Neutrophil (primary cell): ENCODE data around the gene ASCL2.

Experiments
- H3K27ac ChIP-seq: fragments of 200-600 bp; sonication (generic); 2 replicates; pipeline ENCODE4 v1.5.1; 2016; ENCODE audit warnings: mild to moderate bottlenecking, moderate library complexity
- H3K27me3 ChIP-seq: fragments of 200-600 bp; sonication (generic); 2 replicates; pipeline ENCODE4 v1.6.0; 2016; ENCODE audit warnings: mild to moderate bottlenecking
- H3K36me3 ChIP-seq: fragments of 200-600 bp; sonication (generic); 2 replicates; pipeline ENCODE4 v1.5.1; 2017
- H3K4me1 ChIP-seq, 2 experiments: fragments of 200-600 bp in 1 of 2; sonication (generic) in 1 of 2; 1 replicate in 1 of 2; 2 replicates in 1 of 2; pipeline versions ENCODE4 v1.5.1 to v1.6.1; 2013 to 2016; ENCODE audit warnings: low read depth in 1 of 2, low read length in 1 of 2, mild to moderate bottlenecking in 1 of 2, moderate library complexity in 1 of 2; ENCODE audit not compliant: control insufficient read depth in 1 of 2, insufficient read depth in 1 of 2
- H3K4me3 ChIP-seq, 2 experiments: fragments of 200-600 bp in 1 of 2; sonication (generic) in 1 of 2; 1 replicate in 1 of 2; 2 replicates in 1 of 2; pipeline ENCODE4 v1.5.1; 2013 to 2016; ENCODE audit warnings: low read depth in 1 of 2, low read length in 1 of 2, mild to moderate bottlenecking in 1 of 2, moderate library complexity in 1 of 2
- H3K9me3 ChIP-seq: fragments of 200-600 bp; sonication (generic); 2 replicates; pipeline ENCODE4 v1.5.1; 2016
- CTCF ChIP-seq: fragments of 200-600 bp; sonication (generic); IDR thresholded peaks from 2 replicates; pipeline ENCODE4 v1.5.1; 2016; ENCODE audit warnings: antibody characterized with exemption

The ASCL2 gene

GRCh38 chr11:2271077-2271326 lies 614 bp upstream of the ASCL2 start:
- peak overlapping the region; percentile 96 for H3K27ac ChIP-seq
- H3K27me3 ChIP-seq, result peaks cover 56% of the 10 kb centered on the region
- peaks cover 17 to 34% of the 10 kb centered on the region in 2 experiments for H3K4me1 ChIP-seq
- H3K36me3 ChIP-seq, result no peaks in the 10 kb centered on the region
- H3K9me3 ChIP-seq, result no peaks in the 10 kb centered on the region
- peak overlapping the region; percentile 75 to 80 for H3K4me3 ChIP-seq
- TF ChIP-seq CTCF, result no peak

- Histone ChIP-seq H3K27me3 (peaks cover 57% of the 10 kb centered on the region), H3K27ac (peak overlapping the region; percentile 96), H3K4me3 (peak overlapping the region; percentile 75 to 80), H3K36me3 (no peaks in the 10 kb centered on the region), H3K9me3 (no peaks in the 10 kb centered on the region), H3K4me1 (peaks cover 26 to 43% of the 10 kb centered on the region in 2 experiments)
- TF ChIP-seq CTCF, result peak; percentile 64
These were observed 627 bp downstream of the ASCL2 start for GRCh38 chr11:2269601-2270321.

- H3K4me3 ChIP-seq, result peak overlapping the region; percentile 75 to 80
- H3K4me1 ChIP-seq, result peaks cover 26 to 43% of the 10 kb centered on the region in 2 experiments
- peaks cover 52% of the 10 kb centered on the region for H3K27me3 ChIP-seq
- H3K27ac ChIP-seq, result peak overlapping the region; percentile 96
- TF ChIP-seq CTCF, result peak; percentile 17
- no peaks in the 10 kb centered on the region for H3K36me3 ChIP-seq
- H3K9me3 ChIP-seq, result no peaks in the 10 kb centered on the region
These were observed 1.4 kb downstream of the ASCL2 start for GRCh38 chr11:2268729-2269600.

- H3K4me3 ChIP-seq, result peak overlapping the region; percentile 75 to 80
- H3K9me3 ChIP-seq, result no peaks in the 10 kb centered on the region
- peaks cover 43% of the 10 kb centered on the region for H3K27me3 ChIP-seq
- H3K27ac ChIP-seq, result peak overlapping the region; percentile 96
- peaks cover 26 to 43% of the 10 kb centered on the region in 2 experiments for H3K4me1 ChIP-seq
- no peak for TF ChIP-seq CTCF
- no peaks in the 10 kb centered on the region for H3K36me3 ChIP-seq
These were observed 2.3 kb downstream of the ASCL2 start for GRCh38 chr11:2267851-2268728.

GRCh38 chr11:2267306-2267850 lies 3.0 kb downstream of the ASCL2 start:
- no peak overlapping the region for H3K27ac ChIP-seq
- H3K9me3 ChIP-seq, result no peaks in the 10 kb centered on the region
- H3K36me3 ChIP-seq, result no peaks in the 10 kb centered on the region
- H3K4me1 ChIP-seq, result peaks cover 26 to 43% of the 10 kb centered on the region in 2 experiments
- TF ChIP-seq CTCF, result no peak
- H3K27me3 ChIP-seq, result peaks cover 36% of the 10 kb centered on the region
- H3K4me3 ChIP-seq, result no peak overlapping the region
